Trophoblast cell (in vitro differentiated cells and primary cell): ENCODE data around the gene FIZ1.
A peak's percentile ranks its signal among the peaks of the same experiment; 100 is the strongest.

Source experiments
- DNase-seq, 2 donors: peaks; one replicate each; pipeline ENCODE4 v3.0.0-alpha.2; 2016
- H2AFZ ChIP-seq: 2 replicates; pipeline ENCODE4 v1.6.1; 2013; ENCODE audit warnings: low read length, moderate library complexity, mild to moderate bottlenecking; ENCODE audit not compliant: insufficient read depth, poor library complexity
- H2AK5ac ChIP-seq: 2 replicates; pipeline ENCODE4 v1.6.1; 2013; ENCODE audit warnings: mild to moderate bottlenecking, low read length
- H2BK120ac ChIP-seq: 2 replicates; pipeline ENCODE4 v1.6.1; 2013; ENCODE audit warnings: low read length, mild to moderate bottlenecking, moderate library complexity; ENCODE audit not compliant: insufficient read depth, poor library complexity
- H2BK12ac ChIP-seq: 2 replicates; pipeline ENCODE4 v1.6.1; 2013; ENCODE audit warnings: mild to moderate bottlenecking, low read length, moderate library complexity
- H2BK5ac ChIP-seq: 2 replicates; pipeline ENCODE4 v1.6.1; 2013; ENCODE audit warnings: low read length, low read depth, moderate library complexity, mild to moderate bottlenecking; ENCODE audit not compliant: poor library complexity
- H3K14ac ChIP-seq: 2 replicates; pipeline ENCODE4 v1.6.1; 2013; ENCODE audit warnings: mild to moderate bottlenecking, low read length
- H3K18ac ChIP-seq: 2 replicates; pipeline ENCODE4 v1.6.1; 2013; ENCODE audit warnings: mild to moderate bottlenecking, low read length
- H3K23ac ChIP-seq: 2 replicates; pipeline ENCODE4 v1.6.1; 2013; ENCODE audit warnings: low read length
- H3K27ac ChIP-seq: 2 replicates; pipeline ENCODE4 v1.5.1; 2013; ENCODE audit warnings: low read depth, mild to moderate bottlenecking, inconsistent platforms, low read length, moderate library complexity
- H3K27me3 ChIP-seq: 2 replicates; pipeline ENCODE4 v1.6.1; 2013; ENCODE audit warnings: inconsistent platforms, mild to moderate bottlenecking, low read length, moderate library complexity; ENCODE audit not compliant: insufficient read depth
- H3K36me3 ChIP-seq, 2 experiments: 1 replicate in 1 of 2; 2 replicates in 1 of 2; pipeline ENCODE4 v1.6.1; 2013; ENCODE audit warnings: low read length in 2 of 2, mild to moderate bottlenecking in 2 of 2, moderate library complexity in 1 of 2; ENCODE audit not compliant: insufficient read depth in 2 of 2, control insufficient read depth in 1 of 2
- H3K4ac ChIP-seq: 2 replicates; pipeline ENCODE4 v1.6.1; 2013; ENCODE audit warnings: low read depth, mild to moderate bottlenecking, low read length, moderate library complexity
- H3K4me1 ChIP-seq, 2 experiments: 1 replicate in 1 of 2; 2 replicates in 1 of 2; pipeline ENCODE4 v1.6.1; 2013; ENCODE audit warnings: low read length in 2 of 2, mild to moderate bottlenecking in 2 of 2, moderate library complexity in 1 of 2; ENCODE audit not compliant: insufficient read depth in 2 of 2, control insufficient read depth in 1 of 2
- H3K4me2 ChIP-seq: 2 replicates; pipeline ENCODE4 v1.6.1; 2013; ENCODE audit warnings: inconsistent platforms, mild to moderate bottlenecking, low read length, moderate library complexity
- H3K4me3 ChIP-seq: 2 replicates; pipeline ENCODE4 v1.5.1; 2013; ENCODE audit warnings: mild to moderate bottlenecking, low read depth, low read length, inconsistent platforms
- H3K79me1 ChIP-seq: one replicate; pipeline ENCODE4 v1.6.1; 2013; ENCODE audit warnings: low read length
- H3K79me2 ChIP-seq: 2 replicates; pipeline ENCODE4 v1.6.1; 2013; ENCODE audit warnings: low read length, mild to moderate bottlenecking; ENCODE audit not compliant: control insufficient read depth, insufficient read depth, poor library complexity
- H3K9ac ChIP-seq: 2 replicates; pipeline ENCODE4 v1.6.1; 2013; ENCODE audit warnings: mild to moderate bottlenecking, low read length
- H3K9me3 ChIP-seq: 2 replicates; pipeline ENCODE4 v1.6.1; 2013; ENCODE audit warnings: low read depth, mild to moderate bottlenecking, control low read depth, inconsistent platforms, low read length; ENCODE audit not compliant: insufficient read depth
- H4K12ac ChIP-seq: 2 replicates; pipeline ENCODE4 v1.6.1; 2013; ENCODE audit warnings: low read depth, mild to moderate bottlenecking, low read length, moderate library complexity
- H4K8ac ChIP-seq: 2 replicates; pipeline ENCODE4 v1.6.1; 2013; ENCODE audit warnings: low read depth, mild to moderate bottlenecking, low read length, moderate library complexity
- H4K91ac ChIP-seq: one replicate; pipeline ENCODE4 v1.6.1; 2013; ENCODE audit warnings: low read depth, mild to moderate bottlenecking, low read length, moderate library complexity
- WGBS: extraction: QIAGEN DNeasy Blood & Tissue Kit; methylation state at CpG from one replicate; pipeline ENCODE4 v1.1.7; 2013; ENCODE audit warnings: missing lambda C conversion rate; ENCODE audit not compliant: insufficient read length, insufficient coverage; ENCODE audit errors: extremely low coverage; 5-methylcytosine and 5-hydroxymethylcytosine counted together

Gene FIZ1

GRCh38 chr19:55546822-55547614, 52.3 kb downstream of the FIZ1 start:
- no peak overlapping the region for H3K4me2 ChIP-seq
- no CpG with 5 or more reads among the region's 17 CpGs for WGBS

GRCh38 chr19:55546011-55546410, 53.3 kb downstream of the FIZ1 start:
- Histone ChIP-seq H3K27me3 (no peaks in the 10 kb centered on the region), H3K79me2 (no peaks in the 10 kb centered on the region), H3K36me3 (no peaks in the 10 kb centered on the region), H3K79me1 (peaks cover 5% of the 10 kb centered on the region), H3K4me1 (peaks cover 7 to 12% of the 10 kb centered on the region in 2 experiments), H3K4me3 (no peak overlapping the region), H3K14ac (peak overlapping the region; percentile 32), H3K4me2 (no peak overlapping the region), H4K91ac (peak overlapping the region; percentile 19), H3K4ac (no peak overlapping the region), H3K9ac (no peak overlapping the region), H2AK5ac (no peak overlapping the region), H3K18ac (no peak overlapping the region), H2BK5ac (no peak overlapping the region), H2AFZ (peak overlapping the region; percentile 56), H4K8ac (no peak overlapping the region), H4K12ac (no peak overlapping the region), H3K23ac (no peak overlapping the region), H2BK12ac (no peak overlapping the region), H3K27ac (no peak overlapping the region), H2BK120ac (no peak overlapping the region), H3K9me3 (peaks cover 2% of the 10 kb centered on the region)
- no peak for DNase-seq
- no CpG with 5 or more reads among the region's 11 CpGs for WGBS

More at GRCh38 chr19:55546822-55547614, 52.3 kb downstream of the FIZ1 start:
- Histone ChIP-seq H2BK120ac (no peak overlapping the region), H3K14ac (no peak overlapping the region), H2BK5ac (no peak overlapping the region), H3K79me1 (peaks cover 5% of the 10 kb centered on the region), H3K9me3 (peaks cover 2% of the 10 kb centered on the region), H3K23ac (no peak overlapping the region), H4K8ac (no peak overlapping the region), H2AFZ (no peak overlapping the region), H2BK12ac (no peak overlapping the region), H3K4ac (no peak overlapping the region), H3K27me3 (no peaks in the 10 kb centered on the region), H4K91ac (no peak overlapping the region), H3K4me3 (no peak overlapping the region), H3K79me2 (no peaks in the 10 kb centered on the region), H3K4me1 (peaks cover 7 to 12% of the 10 kb centered on the region in 2 experiments), H3K9ac (no peak overlapping the region), H3K18ac (no peak overlapping the region), H2AK5ac (no peak overlapping the region), H3K36me3 (no peaks in the 10 kb centered on the region), H4K12ac (no peak overlapping the region), H3K27ac (no peak overlapping the region)
- peak in 1 of 2 donors; percentile 28 for DNase-seq

DNA sequence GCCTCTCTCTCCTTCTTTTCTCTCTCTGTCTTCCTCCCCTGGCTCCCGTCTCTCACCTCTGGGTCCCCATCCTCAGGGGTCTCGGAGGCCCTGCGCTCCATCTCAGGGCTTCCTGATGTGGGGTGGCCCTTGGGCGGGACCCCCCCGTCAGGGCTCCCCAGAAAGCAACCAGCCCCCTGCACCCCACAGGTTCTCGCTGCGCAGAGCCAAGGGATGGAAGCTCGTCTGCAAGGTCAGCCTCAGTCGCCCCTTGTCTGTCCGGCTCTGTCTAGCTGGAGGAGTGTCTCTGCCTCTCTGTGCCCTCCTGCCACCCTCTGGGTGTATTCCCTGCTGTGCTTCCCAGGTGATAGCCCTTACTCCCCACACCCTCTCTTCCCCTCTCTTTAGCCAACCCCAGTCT, 53.9 kb downstream of the FIZ1 start, which contains the start of gene SBK3:
Gene SBK3, minus strand, starts transcription at position 101 of the 400 bp plus-strand sequence. Its CDS starts 0 bp downstream, at position 101.
- DNase-seq: no peak
- Histone ChIP-seq H3K23ac (no peak within 1 kb of the TSS), H3K9ac (no peak within 1 kb of the TSS), H3K27ac (no peak within 1 kb of the TSS), H4K12ac (no peak within 1 kb of the TSS), H3K79me2 (no peaks in the 10 kb centered on the region), H4K8ac (no peak within 1 kb of the TSS), H2BK5ac (no peak within 1 kb of the TSS), H3K27me3 (no peaks in the 10 kb centered on the region), H2AK5ac (no peak within 1 kb of the TSS), H3K4me3 (no peak within 1 kb of the TSS), H2BK12ac (no peak within 1 kb of the TSS), H3K9me3 (peaks cover 2% of the 10 kb centered on the region), H3K14ac (peak within 1 kb of the TSS; percentile 32), H3K18ac (no peak within 1 kb of the TSS), H3K36me3 (no peaks in the 10 kb centered on the region), H3K79me1 (peaks cover 5% of the 10 kb centered on the region), H2AFZ (peak within 1 kb of the TSS; percentile 56), H3K4ac (no peak within 1 kb of the TSS), H3K4me2 (no peak within 1 kb of the TSS), H2BK120ac (no peak within 1 kb of the TSS), H3K4me1 (peaks cover 7 to 12% of the 10 kb centered on the region in 2 experiments), H4K91ac (peak within 1 kb of the TSS; percentile 19)
- no CpG with 5 or more reads among the region's 10 CpGs for WGBS

- peaks cover 3% of the 10 kb centered on the region for H3K79me1 ChIP-seq
- H3K79me2 ChIP-seq: no peaks in the 10 kb centered on the region
- no peak overlapping the region for H3K4me3 ChIP-seq
- H4K12ac ChIP-seq: no peak overlapping the region
- no peaks in the 10 kb centered on the region for H3K27me3 ChIP-seq
- no peak overlapping the region for H2BK120ac ChIP-seq
- H4K8ac ChIP-seq: no peak overlapping the region
- DNase-seq: no peak
- no CpG with 5 or more reads among the region's 23 CpGs for WGBS
- no peaks in the 10 kb centered on the region for H3K36me3 ChIP-seq
- H2BK12ac ChIP-seq: no peak overlapping the region
- H3K4me2 ChIP-seq: no peak overlapping the region
- no peak overlapping the region for H3K18ac ChIP-seq
- peaks cover 2% of the 10 kb centered on the region for H3K9me3 ChIP-seq
- no peak overlapping the region for H3K14ac ChIP-seq
- peaks cover 3 to 8% of the 10 kb centered on the region in 2 experiments for H3K4me1 ChIP-seq
- no peak overlapping the region for H2AFZ ChIP-seq
- no peak overlapping the region for H3K27ac ChIP-seq
- no peak overlapping the region for H2BK5ac ChIP-seq
- no peak overlapping the region for H2AK5ac ChIP-seq
- no peak overlapping the region for H3K23ac ChIP-seq
- no peak overlapping the region for H4K91ac ChIP-seq
- H3K9ac ChIP-seq: no peak overlapping the region
- no peak overlapping the region for H3K4ac ChIP-seq
These were observed 54.4 kb downstream of the FIZ1 start for GRCh38 chr19:55544776-55545439.
